Smooth muscle cell (in vitro differentiated cells): ENCODE data around the gene TNKS1BP1. TPM values are rescaled to one million over a fixed set of nuclear protein-coding genes. Genes with fewer than 3 reads are reported as not detected.

Experiments used
- DNase-seq: peaks from one replicate; lab custom pipeline; 2025; ENCODE audit not compliant: unreplicated experiment; lab: John Stamatoyannopoulos, UW
- H2AFZ ChIP-seq: fragments of 200-600 bp; sonication (generic); 2 replicates; pipeline ENCODE4 v1.6.0; 2016; ENCODE audit warnings: antibody characterized with exemption, low read depth, mild to moderate bottlenecking
- H3F3A ChIP-seq: fragments of 200-600 bp; sonication (generic); 2 replicates; pipeline ENCODE4 v1.6.0; 2017; ENCODE audit warnings: antibody characterized with exemption, low read depth
- H3K27ac ChIP-seq: fragments of 200-600 bp; sonication (generic); 2 replicates; pipeline ENCODE4 v1.5.1; 2016; ENCODE audit warnings: low read depth, mild to moderate bottlenecking
- H3K27me3 ChIP-seq: fragments of 200-600 bp; sonication (generic); 2 replicates; pipeline ENCODE4 v1.6.1; 2016; ENCODE audit warnings: low read depth, mild to moderate bottlenecking
- H3K36me3 ChIP-seq: fragments of 200-600 bp; sonication (generic); 2 replicates; pipeline ENCODE4 v1.5.1; 2016; ENCODE audit warnings: low read depth
- H3K4me1 ChIP-seq: fragments of 200-600 bp; sonication (generic); 2 replicates; pipeline ENCODE4 v1.5.1; 2016; ENCODE audit warnings: low read depth
- H3K4me2 ChIP-seq: fragments of 200-600 bp; sonication (generic); 2 replicates; pipeline ENCODE4 v1.6.0; 2016; ENCODE audit warnings: mild to moderate bottlenecking
- H3K4me3 ChIP-seq: fragments of 200-600 bp; sonication (generic); 2 replicates; pipeline ENCODE4 v1.5.1; 2016; ENCODE audit warnings: mild to moderate bottlenecking
- H3K79me2 ChIP-seq: fragments of 200-600 bp; sonication (generic); 2 replicates; pipeline ENCODE4 v1.6.0; 2016; ENCODE audit warnings: low read depth, mild to moderate bottlenecking
- H3K9ac ChIP-seq: fragments of 200-600 bp; sonication (generic); 2 replicates; pipeline ENCODE4 v1.6.0; 2016; ENCODE audit warnings: low read depth
- H3K9me3 ChIP-seq: fragments of 200-600 bp; sonication (generic); replicated peaks from 2 replicates; pipeline ENCODE4 v1.5.1; 2016; ENCODE audit warnings: low read depth
- H4K20me1 ChIP-seq: fragments of 200-600 bp; sonication (generic); 2 replicates; pipeline ENCODE4 v1.6.0; 2016; ENCODE audit warnings: low read depth
- CTCF ChIP-seq: fragments of 200-600 bp; sonication (generic); IDR thresholded peaks from 2 replicates; pipeline ENCODE4 v1.5.1; 2017; ENCODE audit warnings: borderline replicate concordance, mild to moderate bottlenecking, antibody characterized with exemption; ENCODE audit not compliant: insufficient read depth, poor library complexity, severe bottlenecking
- WGBS: methylation state at CpG from one replicate; pipeline ENCODE4 v1.1.7; 2016; ENCODE audit warnings: low lambda C conversion rate; 5-methylcytosine and 5-hydroxymethylcytosine counted together
- polyA plus RNA-seq: library from polyadenylated mRNA; unstranded; fragments of >200 nt; fragmentation: Nextera tagmentation; extraction: Ambion mirVana; gene quantifications from 2 replicates; pipeline ENCODE4 v1.2.1, GENCODE V29; 2016
- total RNA-seq: library from RNA; depleted of rRNA; stranded (reverse); fragments of >200 nt; gene quantifications from 2 replicates; pipeline ENCODE4 v1.2.3, GENCODE V29; 2014

TNKS1BP1 gene
- total and polyA plus RNA-seq, 2 experiments from 2014 or later, result 46.3 to 86.3 TPM

GRCh38 chr11:57303280-57303989, 21.3 kb downstream of the TNKS1BP1 start:
- Histone ChIP-seq H3K36me3 (peaks cover 29% of the 10 kb centered on the region), H3K79me2 (peaks cover 33% of the 10 kb centered on the region), H3K9me3 (no peaks in the 10 kb centered on the region), H4K20me1 (peaks cover 58% of the 10 kb centered on the region), H3K27ac (peak overlapping the region; percentile 53), H3K27me3 (no peaks in the 10 kb centered on the region), H3K4me3 (no peak overlapping the region), H3K9ac (no peak overlapping the region), H2AFZ (no peak overlapping the region), H3K4me2 (no peak overlapping the region), H3F3A (peaks cover 12% of the 10 kb centered on the region), H3K4me1 (no peaks in the 10 kb centered on the region)
- 91% methylated on average over 16 of the region's 17 CpGs for WGBS
- no peak for TF ChIP-seq CTCF
- no peak for DNase-seq

DNA sequence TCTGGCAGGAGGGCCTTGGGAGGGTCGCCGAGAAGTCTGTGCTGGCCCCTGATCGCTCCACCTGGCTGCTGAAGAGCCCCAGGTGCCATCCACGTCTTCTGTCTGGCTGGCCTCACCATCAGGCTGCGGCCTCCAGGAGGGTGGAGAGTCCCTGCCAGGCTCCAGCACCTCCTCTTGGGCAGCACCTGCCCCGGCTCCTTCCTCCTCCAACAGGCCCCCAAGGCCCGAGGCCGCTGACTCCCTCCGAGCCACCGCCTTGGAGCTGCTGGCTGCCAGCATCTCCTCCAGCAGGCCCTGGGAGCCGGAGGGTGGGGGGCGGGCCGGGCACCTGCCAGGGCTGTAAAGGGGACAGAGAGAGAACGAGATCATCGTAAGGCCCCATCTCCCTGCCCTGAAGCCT, 22.3 kb downstream of the TNKS1BP1 start:
- 100% methylated on average over 9 of the region's 15 CpGs for WGBS
- Histone ChIP-seq H3K4me1 (no peaks in the 10 kb centered on the region), H3K4me3 (no peak overlapping the region), H3K4me2 (no peak overlapping the region), H3K27me3 (no peaks in the 10 kb centered on the region), H3K9ac (no peak overlapping the region), H3K36me3 (peaks cover 29% of the 10 kb centered on the region), H3F3A (peaks cover 15% of the 10 kb centered on the region), H3K79me2 (peaks cover 23% of the 10 kb centered on the region), H4K20me1 (peaks cover 48% of the 10 kb centered on the region), H2AFZ (no peak overlapping the region), H3K27ac (no peak overlapping the region), H3K9me3 (no peaks in the 10 kb centered on the region)
- no peak for DNase-seq
- no peak for TF ChIP-seq CTCF

- Histone ChIP-seq H3K27me3 (no peaks in the 10 kb centered on the region), H2AFZ (no peak overlapping the region), H3K79me2 (peaks cover 17% of the 10 kb centered on the region), H3K9me3 (no peaks in the 10 kb centered on the region), H4K20me1 (peaks cover 42% of the 10 kb centered on the region), H3K27ac (no peak overlapping the region), H3K9ac (no peak overlapping the region), H3K4me3 (no peak overlapping the region), H3K4me2 (no peak overlapping the region), H3K36me3 (peaks cover 29% of the 10 kb centered on the region), H3F3A (peaks cover 15% of the 10 kb centered on the region), H3K4me1 (no peaks in the 10 kb centered on the region)
- 98% methylated on average over 27 of the region's 27 CpGs for WGBS
- no peak for TF ChIP-seq CTCF
- DNase-seq, result no peak
These were observed 22.9 kb downstream of the TNKS1BP1 start for GRCh38 chr11:57301711-57302423.
